ENCODE data around the gene HPN.
"Not testable (repeated sequence)": the region's sequence is repeated elsewhere in the genome, so short reads cannot be mapped to it uniquely, and the experiment has no call there.

HPN gene

GRCh38 chr19:35008891-35009341 is 32.6 kb upstream of the HPN start:
- Histone ChIP-seq H3K4me3 (ENCODE audit: low read length in 2 of 2) (no peak overlapping the region), H3K36me3 (ENCODE audit: control insufficient read depth in 2 of 2, insufficient read depth in 2 of 2, low read length in 2 of 2) (peaks cover 12 to 29% of the 10 kb centered on the region in 2 donors), H3K9me3 (ENCODE audit: control insufficient read depth in 2 of 2, low read length in 2 of 2) (no peaks in the 10 kb centered on the region), H3K9ac (ENCODE audit: low read depth in 1 of 2, low read length in 2 of 2) (no peak overlapping the region), H3K4me1 (ENCODE audit: control insufficient read depth in 2 of 2, insufficient read depth in 2 of 2, low read length in 2 of 2) (peaks cover 35 to 39% of the 10 kb centered on the region in 2 donors), H3K27me3 (ENCODE audit: control insufficient read depth in 2 of 2, insufficient read depth in 2 of 2, low read length in 2 of 2) (no peaks in the 10 kb centered on the region), H3K27ac (ENCODE audit: low read depth in 2 of 2, low read length in 2 of 2) (no peak overlapping the region)

- H3K4me1 ChIP-seq (ENCODE audit: control insufficient read depth in 2 of 2, insufficient read depth in 2 of 2, low read length in 2 of 2): peaks cover 29 to 31% of the 10 kb centered on the region in 2 donors
- H3K27me3 ChIP-seq (ENCODE audit: control insufficient read depth in 2 of 2, insufficient read depth in 2 of 2, low read length in 2 of 2): no peaks in the 10 kb centered on the region
- no peak overlapping the region for H3K9ac ChIP-seq (ENCODE audit: low read depth in 1 of 2, low read length in 2 of 2)
- H3K27ac ChIP-seq (ENCODE audit: low read depth in 2 of 2, low read length in 2 of 2): no peak overlapping the region
- H3K4me3 ChIP-seq (ENCODE audit: low read length in 2 of 2): no peak overlapping the region
- peaks cover 12 to 29% of the 10 kb centered on the region in 2 donors for H3K36me3 ChIP-seq (ENCODE audit: control insufficient read depth in 2 of 2, insufficient read depth in 2 of 2, low read length in 2 of 2)
- no peaks in the 10 kb centered on the region for H3K9me3 ChIP-seq (ENCODE audit: control insufficient read depth in 2 of 2, low read length in 2 of 2)
These were observed 31.8 kb upstream of the HPN start for GRCh38 chr19:35009424-35010415.

GRCh38 chr19:35011091-35011689 is 30.3 kb upstream of the HPN start:
- Histone ChIP-seq H3K9ac (ENCODE audit: low read depth in 1 of 2, low read length in 2 of 2) (no peak overlapping the region), H3K9me3 (ENCODE audit: control insufficient read depth in 2 of 2, low read length in 2 of 2) (no peaks in the 10 kb centered on the region), H3K27ac (ENCODE audit: low read depth in 2 of 2, low read length in 2 of 2) (peak overlapping the region in 1 of 2 donors; percentile 9), H3K27me3 (ENCODE audit: control insufficient read depth in 2 of 2, insufficient read depth in 2 of 2, low read length in 2 of 2) (no peaks in the 10 kb centered on the region), H3K4me1 (ENCODE audit: control insufficient read depth in 2 of 2, insufficient read depth in 2 of 2, low read length in 2 of 2) (peaks cover 17 to 18% of the 10 kb centered on the region in 2 donors), H3K4me3 (ENCODE audit: low read length in 2 of 2) (no peak overlapping the region), H3K36me3 (ENCODE audit: control insufficient read depth in 2 of 2, insufficient read depth in 2 of 2, low read length in 2 of 2) (peaks cover 21 to 38% of the 10 kb centered on the region in 2 donors)

- no peak overlapping the region for H3K4me3 ChIP-seq (ENCODE audit: low read length in 2 of 2)
- peaks cover 10 to 11% of the 10 kb centered on the region in 2 donors for H3K4me1 ChIP-seq (ENCODE audit: control insufficient read depth in 2 of 2, insufficient read depth in 2 of 2, low read length in 2 of 2)
- peak overlapping the region in 1 of 2 donors; percentile 9 for H3K27ac ChIP-seq (ENCODE audit: low read depth in 2 of 2, low read length in 2 of 2)
These were observed 29.5 kb upstream of the HPN start for GRCh38 chr19:35011737-35012682.

GRCh38 chr19:35013041-35013819 is 28.3 kb upstream of the HPN start:
- H3K36me3 ChIP-seq (ENCODE audit: control insufficient read depth in 2 of 2, insufficient read depth in 2 of 2, low read length in 2 of 2): peaks cover 22 to 41% of the 10 kb centered on the region in 2 donors

More at GRCh38 chr19:35011737-35012682, 29.5 kb upstream of the HPN start:
- Histone ChIP-seq H3K9me3 (ENCODE audit: control insufficient read depth in 2 of 2, low read length in 2 of 2) (no peaks in the 10 kb centered on the region), H3K9ac (ENCODE audit: low read depth in 1 of 2, low read length in 2 of 2) (no peak overlapping the region), H3K27me3 (ENCODE audit: control insufficient read depth in 2 of 2, insufficient read depth in 2 of 2, low read length in 2 of 2) (no peaks in the 10 kb centered on the region), H3K36me3 (ENCODE audit: control insufficient read depth in 2 of 2, insufficient read depth in 2 of 2, low read length in 2 of 2) (peaks cover 21 to 33% of the 10 kb centered on the region in 2 donors)

GRCh38 chr19:35013820-35014754 is 27.4 kb upstream of the HPN start:
- H3K36me3 ChIP-seq (ENCODE audit: control insufficient read depth in 2 of 2, insufficient read depth in 2 of 2, low read length in 2 of 2): peaks cover 30 to 49% of the 10 kb centered on the region in 2 donors
- H3K4me1 ChIP-seq (ENCODE audit: control insufficient read depth in 2 of 2, insufficient read depth in 2 of 2, low read length in 2 of 2): peaks cover 8 to 10% of the 10 kb centered on the region in 2 donors
- H3K27me3 ChIP-seq (ENCODE audit: control insufficient read depth in 2 of 2, insufficient read depth in 2 of 2, low read length in 2 of 2): no peaks in the 10 kb centered on the region
- peak overlapping the region in 1 of 2 donors; percentile 12 for H3K9ac ChIP-seq (ENCODE audit: low read depth in 1 of 2, low read length in 2 of 2)
- no peak overlapping the region for H3K4me3 ChIP-seq (ENCODE audit: low read length in 2 of 2)
- H3K27ac ChIP-seq (ENCODE audit: low read depth in 2 of 2, low read length in 2 of 2): peak overlapping the region; percentile 18 to 54
- no peaks in the 10 kb centered on the region for H3K9me3 ChIP-seq (ENCODE audit: control insufficient read depth in 2 of 2, low read length in 2 of 2)

More at GRCh38 chr19:35013041-35013819, 28.3 kb upstream of the HPN start:
- no peak overlapping the region for H3K4me3 ChIP-seq (ENCODE audit: low read length in 2 of 2)
- H3K4me1 ChIP-seq (ENCODE audit: control insufficient read depth in 2 of 2, insufficient read depth in 2 of 2, low read length in 2 of 2): peaks cover 8 to 10% of the 10 kb centered on the region in 2 donors
- H3K9me3 ChIP-seq (ENCODE audit: control insufficient read depth in 2 of 2, low read length in 2 of 2): no peaks in the 10 kb centered on the region
- no peak overlapping the region for H3K9ac ChIP-seq (ENCODE audit: low read depth in 1 of 2, low read length in 2 of 2)
- peak overlapping the region in 1 of 2 donors; percentile 54 for H3K27ac ChIP-seq (ENCODE audit: low read depth in 2 of 2, low read length in 2 of 2)
- H3K27me3 ChIP-seq (ENCODE audit: control insufficient read depth in 2 of 2, insufficient read depth in 2 of 2, low read length in 2 of 2): no peaks in the 10 kb centered on the region

GRCh38 chr19:35014774-35015173 is 26.7 kb upstream of the HPN start:
- H3K9ac ChIP-seq (ENCODE audit: low read depth in 1 of 2, low read length in 2 of 2); H3K27ac ChIP-seq (ENCODE audit: low read depth in 2 of 2, low read length in 2 of 2); H3K4me3 ChIP-seq (ENCODE audit: low read length in 2 of 2); H3K27me3 ChIP-seq (ENCODE audit: control insufficient read depth in 2 of 2, insufficient read depth in 2 of 2, low read length in 2 of 2); H3K9me3 ChIP-seq (ENCODE audit: control insufficient read depth in 2 of 2, low read length in 2 of 2): not testable (repeated sequence)
- peaks cover 8 to 10% of the 10 kb centered on the region in 2 donors for H3K4me1 ChIP-seq (ENCODE audit: control insufficient read depth in 2 of 2, insufficient read depth in 2 of 2, low read length in 2 of 2)
- H3K36me3 ChIP-seq (ENCODE audit: control insufficient read depth in 2 of 2, insufficient read depth in 2 of 2, low read length in 2 of 2): peaks cover 33 to 54% of the 10 kb centered on the region in 2 donors

GRCh38 chr19:35015270-35015953 is 26.1 kb upstream of the HPN start:
- no peak overlapping the region for H3K27ac ChIP-seq (ENCODE audit: low read depth in 2 of 2, low read length in 2 of 2)
- no peak overlapping the region for H3K9ac ChIP-seq (ENCODE audit: low read depth in 1 of 2, low read length in 2 of 2)
- peaks cover 8 to 10% of the 10 kb centered on the region in 2 donors for H3K4me1 ChIP-seq (ENCODE audit: control insufficient read depth in 2 of 2, insufficient read depth in 2 of 2, low read length in 2 of 2)
- H3K9me3 ChIP-seq (ENCODE audit: control insufficient read depth in 2 of 2, low read length in 2 of 2): no peaks in the 10 kb centered on the region
- H3K4me3 ChIP-seq (ENCODE audit: low read length in 2 of 2): no peak overlapping the region
- peaks cover 31 to 53% of the 10 kb centered on the region in 2 donors for H3K36me3 ChIP-seq (ENCODE audit: control insufficient read depth in 2 of 2, insufficient read depth in 2 of 2, low read length in 2 of 2)
- H3K27me3 ChIP-seq (ENCODE audit: control insufficient read depth in 2 of 2, insufficient read depth in 2 of 2, low read length in 2 of 2): no peaks in the 10 kb centered on the region

Measured in mucosa of rectum (tissue), 2 donors.